ENCODE data around the gene DPH5. TPM values are rescaled to one million over a fixed set of nuclear protein-coding genes. Genes with fewer than 3 reads are reported as not detected.

Gene DPH5
- polyA plus RNA-seq, 1 of the 3 experiments (the other 2 are of a cell fraction) = 36.6 TPM

GRCh38 chr1:101065575-101065974 is 40.0 kb upstream of the DPH5 start:
- Histone ChIP-seq H3K9me2 (no peaks in the 10 kb centered on the region), H2AFZ (ENCODE audit: low read depth) (no peak overlapping the region)
- 93% methylated on average over 1 of the region's 1 CpG for WGBS (ENCODE audit: low lambda C conversion rate)

DNA sequence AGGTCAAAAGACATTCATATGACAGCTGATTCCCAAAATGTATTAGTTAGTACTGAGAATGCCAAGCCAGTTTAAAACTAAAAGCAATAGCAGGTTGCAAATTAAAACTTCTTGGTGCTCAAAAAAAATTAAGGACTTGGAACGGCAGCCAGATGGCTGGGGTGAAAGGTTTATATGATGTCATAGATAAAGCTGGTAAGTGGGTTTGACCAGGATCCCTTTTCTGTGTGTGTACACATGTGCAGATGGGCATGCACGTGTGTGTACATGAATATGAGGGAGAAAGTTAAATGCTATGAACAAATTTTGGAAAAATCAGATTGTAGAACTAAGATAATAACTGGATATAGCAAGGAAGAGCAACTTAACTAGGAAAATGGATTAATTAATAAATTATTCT is 39.1 kb upstream of the DPH5 start:
- Histone ChIP-seq H3K36me3 (replicated peaks in 1 of 2; ENCODE audit: control insufficient read depth in 1 of 2, insufficient read depth in 2 of 2, low read length in 1 of 2) (no peaks in the 10 kb centered on the region), H3F3A (replicated peaks; ENCODE audit: insufficient read depth) (no peaks in the 10 kb centered on the region), H3K9me2 (no peaks in the 10 kb centered on the region), H3K4me2 (no peak overlapping the region), H3K9ac (no peak overlapping the region), H3K4me3 (ENCODE audit: low read depth in 2 of 2, low read length in 1 of 2) (no peak overlapping the region), H3K4me1 (ENCODE audit: control insufficient read depth in 1 of 2, insufficient read depth in 2 of 2, low read depth in 1 of 2, low read length in 1 of 2) (no peaks in the 10 kb centered on the region), H3K9me3 (no peaks in the 10 kb centered on the region), H3K27ac (ENCODE audit: low read depth in 2 of 2, low read length in 1 of 2) (no peak overlapping the region), H3K27me3 (ENCODE audit: insufficient read depth) (no peaks in the 10 kb centered on the region), H3K79me2 (ENCODE audit: insufficient read depth) (no peaks in the 10 kb centered on the region), H2AFZ (ENCODE audit: low read depth) (no peak overlapping the region), H4K20me1 (ENCODE audit: insufficient read depth) (no peaks in the 10 kb centered on the region)
- TF ChIP-seq EZH2phosphoT487 (IDR thresholded peaks at IDR 0.05; ENCODE audit: borderline replicate concordance, low read depth) (no peak), JUND (IDR thresholded peaks at IDR 0.05) (no peak), RXRA (IDR thresholded peaks at IDR 0.05; ENCODE audit: borderline replicate concordance, low read depth) (no peak), MEF2A (IDR thresholded peaks at IDR 0.05; ENCODE audit: borderline replicate concordance, low read depth) (no peak), YY1 (IDR thresholded peaks at IDR 0.05; ENCODE audit: low read depth) (no peak), TCF12 (IDR thresholded peaks at IDR 0.05) (no peak), POLR2AphosphoS5 (IDR thresholded peaks at IDR 0.05; ENCODE audit: low read depth, low read length) (no peak), SIN3A (IDR thresholded peaks at IDR 0.05; ENCODE audit: borderline replicate concordance, low read depth, low read length) (no peak), RAD21 (IDR thresholded peaks at IDR 0.05; ENCODE audit: low read length) (no peak), RFX5 (IDR thresholded peaks at IDR 0.05; ENCODE audit: low read length) (no peak), GABPA (IDR thresholded peaks at IDR 0.05; ENCODE audit: low read depth) (no peak), RCOR1 (IDR thresholded peaks at IDR 0.05; ENCODE audit: low read length) (no peak), CHD2 (IDR thresholded peaks at IDR 0.05; ENCODE audit: low read length, partially characterized antibody) (no peak), MXI1 (IDR thresholded peaks at IDR 0.05; ENCODE audit: low read depth, low read length) (no peak)
- TF ChIP-seq, protein P1, sequence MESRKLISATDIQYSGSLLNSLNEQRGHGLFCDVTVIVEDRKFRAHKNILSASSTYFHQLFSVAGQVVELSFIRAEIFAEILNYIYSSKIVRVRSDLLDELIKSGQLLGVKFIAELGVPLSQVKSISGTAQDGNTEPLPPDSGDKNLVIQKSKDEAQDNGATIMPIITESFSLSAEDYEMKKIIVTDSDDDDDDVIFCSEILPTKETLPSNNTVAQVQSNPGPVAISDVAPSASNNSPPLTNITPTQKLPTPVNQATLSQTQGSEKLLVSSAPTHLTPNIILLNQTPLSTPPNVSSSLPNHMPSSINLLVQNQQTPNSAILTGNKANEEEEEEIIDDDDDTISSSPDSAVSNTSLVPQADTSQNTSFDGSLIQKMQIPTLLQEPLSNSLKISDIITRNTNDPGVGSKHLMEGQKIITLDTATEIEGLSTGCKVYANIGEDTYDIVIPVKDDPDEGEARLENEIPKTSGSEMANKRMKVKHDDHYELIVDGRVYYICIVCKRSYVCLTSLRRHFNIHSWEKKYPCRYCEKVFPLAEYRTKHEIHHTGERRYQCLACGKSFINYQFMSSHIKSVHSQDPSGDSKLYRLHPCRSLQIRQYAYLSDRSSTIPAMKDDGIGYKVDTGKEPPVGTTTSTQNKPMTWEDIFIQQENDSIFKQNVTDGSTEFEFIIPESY (IDR thresholded peaks at IDR 0.05; ENCODE audit: borderline replicate concordance, low read depth) = no peak
- TF ChIP-seq, protein P2, sequence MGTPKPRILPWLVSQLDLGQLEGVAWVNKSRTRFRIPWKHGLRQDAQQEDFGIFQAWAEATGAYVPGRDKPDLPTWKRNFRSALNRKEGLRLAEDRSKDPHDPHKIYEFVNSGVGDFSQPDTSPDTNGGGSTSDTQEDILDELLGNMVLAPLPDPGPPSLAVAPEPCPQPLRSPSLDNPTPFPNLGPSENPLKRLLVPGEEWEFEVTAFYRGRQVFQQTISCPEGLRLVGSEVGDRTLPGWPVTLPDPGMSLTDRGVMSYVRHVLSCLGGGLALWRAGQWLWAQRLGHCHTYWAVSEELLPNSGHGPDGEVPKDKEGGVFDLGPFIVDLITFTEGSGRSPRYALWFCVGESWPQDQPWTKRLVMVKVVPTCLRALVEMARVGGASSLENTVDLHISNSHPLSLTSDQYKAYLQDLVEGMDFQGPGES (IDR thresholded peaks at IDR 0.05; ENCODE audit: low read depth, low read length) = no peak
- TF ChIP-seq, protein P3, sequence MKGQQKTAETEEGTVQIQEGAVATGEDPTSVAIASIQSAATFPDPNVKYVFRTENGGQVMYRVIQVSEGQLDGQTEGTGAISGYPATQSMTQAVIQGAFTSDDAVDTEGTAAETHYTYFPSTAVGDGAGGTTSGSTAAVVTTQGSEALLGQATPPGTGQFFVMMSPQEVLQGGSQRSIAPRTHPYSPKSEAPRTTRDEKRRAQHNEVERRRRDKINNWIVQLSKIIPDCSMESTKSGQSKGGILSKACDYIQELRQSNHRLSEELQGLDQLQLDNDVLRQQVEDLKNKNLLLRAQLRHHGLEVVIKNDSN (IDR thresholded peaks at IDR 0.05; ENCODE audit: borderline replicate concordance, low read depth) = no peak
- TF ChIP-seq, protein P4, sequence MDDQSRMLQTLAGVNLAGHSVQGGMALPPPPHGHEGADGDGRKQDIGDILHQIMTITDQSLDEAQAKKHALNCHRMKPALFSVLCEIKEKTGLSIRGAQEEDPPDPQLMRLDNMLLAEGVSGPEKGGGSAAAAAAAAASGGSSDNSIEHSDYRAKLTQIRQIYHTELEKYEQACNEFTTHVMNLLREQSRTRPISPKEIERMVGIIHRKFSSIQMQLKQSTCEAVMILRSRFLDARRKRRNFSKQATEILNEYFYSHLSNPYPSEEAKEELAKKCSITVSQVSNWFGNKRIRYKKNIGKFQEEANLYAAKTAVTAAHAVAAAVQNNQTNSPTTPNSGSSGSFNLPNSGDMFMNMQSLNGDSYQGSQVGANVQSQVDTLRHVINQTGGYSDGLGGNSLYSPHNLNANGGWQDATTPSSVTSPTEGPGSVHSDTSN (IDR thresholded peaks at IDR 0.05) = no peak
- 98% methylated on average over 2 of the region's 2 CpGs for WGBS (ENCODE audit: low lambda C conversion rate)
- no peak for DNase-seq
- CTCF ChIA-PET = no interaction called here
- POLR2A ChIA-PET = no interaction called here

More at GRCh38 chr1:101065575-101065974, 40.0 kb upstream of the DPH5 start:
- Histone ChIP-seq H3K4me3 (ENCODE audit: low read depth in 2 of 2, low read length in 1 of 2) (no peak overlapping the region), H3K9ac (no peak overlapping the region), H3K4me2 (no peak overlapping the region), H4K20me1 (ENCODE audit: insufficient read depth) (no peaks in the 10 kb centered on the region), H3K36me3 (replicated peaks in 1 of 2; ENCODE audit: control insufficient read depth in 1 of 2, insufficient read depth in 2 of 2, low read length in 1 of 2) (no peaks in the 10 kb centered on the region), H3K27ac (ENCODE audit: low read depth in 2 of 2, low read length in 1 of 2) (no peak overlapping the region), H3K79me2 (ENCODE audit: insufficient read depth) (no peaks in the 10 kb centered on the region), H3K4me1 (ENCODE audit: control insufficient read depth in 1 of 2, insufficient read depth in 2 of 2, low read depth in 1 of 2, low read length in 1 of 2) (no peaks in the 10 kb centered on the region), H3K27me3 (ENCODE audit: insufficient read depth) (no peaks in the 10 kb centered on the region), H3F3A (replicated peaks; ENCODE audit: insufficient read depth) (no peaks in the 10 kb centered on the region), H3K9me3 (no peaks in the 10 kb centered on the region)
- POLR2A ChIA-PET = no interaction called here
- no peak for DNase-seq
- CTCF ChIA-PET = no interaction called here
- no peak for TF ChIP-seq YY1 (IDR thresholded peaks at IDR 0.05; ENCODE audit: low read depth)
- TF ChIP-seq FOSL2 (IDR thresholded peaks at IDR 0.05; ENCODE audit: borderline replicate concordance, low read depth) = no peak
- no peak for TF ChIP-seq GABPA (IDR thresholded peaks at IDR 0.05; ENCODE audit: low read depth)
- no peak for TF ChIP-seq TEAD4 (IDR thresholded peaks at IDR 0.05; ENCODE audit: borderline replicate concordance, insufficient read depth)

Measured in SK-N-SH (cell line).